HG03439 (cell line): ENCODE data around the gene TOMM40L.
A peak's percentile ranks its signal among the peaks of the same experiment; 100 is the strongest.
"Not testable (repeated sequence)": the region's sequence is repeated elsewhere in the genome, so short reads cannot be mapped to it uniquely, and the experiment has no call there.

Source experiments
- ATAC-seq: cut with Tn5 transposase; IDR thresholded peaks from one replicate; pipeline ENCODE4 v1.9.1; 2021; ENCODE audit warnings: mild to moderate bottlenecking, moderate library complexity; ENCODE audit not compliant: unreplicated experiment

TOMM40L gene

GRCh38 chr1:161219078-161219892 is 6.6 kb upstream of the TOMM40L start:
- ATAC-seq = no peak

GRCh38 chr1:161220002-161220401 is 5.9 kb upstream of the TOMM40L start:
- no peak for ATAC-seq

GRCh38 chr1:161222175-161223019 is 3.5 kb upstream of the TOMM40L start:
- no peak for ATAC-seq

GRCh38 chr1:161223805-161224694 is 1.8 kb upstream of the TOMM40L start:
- ATAC-seq = no peak

GRCh38 chr1:161224695-161225087 is 1.2 kb upstream of the TOMM40L start:
- ATAC-seq = not testable (repeated sequence)

DNA sequence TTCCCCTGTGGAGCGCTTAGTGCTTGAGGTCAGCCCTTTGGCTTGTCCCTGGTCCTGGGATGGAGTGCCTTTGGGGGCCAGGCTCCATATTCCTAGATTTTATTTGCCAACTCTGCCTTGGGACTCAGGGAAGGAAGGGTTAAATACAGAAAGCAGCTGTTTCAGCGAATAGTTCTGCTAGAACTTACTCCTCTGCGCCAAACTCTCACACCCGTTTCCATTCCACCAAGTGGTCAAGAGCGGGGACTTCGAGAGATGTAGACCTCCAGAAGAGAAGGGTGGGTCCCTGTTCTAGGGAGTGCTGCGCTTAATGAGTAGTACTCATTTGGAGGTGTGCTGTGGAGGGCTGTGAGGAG is 704 bp upstream of the TOMM40L start:
- ATAC-seq = no peak

- ATAC-seq = peak; percentile 1
These were observed 456 bp downstream of the TOMM40L start for GRCh38 chr1:161226320-161226711.

GRCh38 chr1:161226759-161227158 is 899 bp downstream of the TOMM40L start:
- ATAC-seq = no peak

DNA sequence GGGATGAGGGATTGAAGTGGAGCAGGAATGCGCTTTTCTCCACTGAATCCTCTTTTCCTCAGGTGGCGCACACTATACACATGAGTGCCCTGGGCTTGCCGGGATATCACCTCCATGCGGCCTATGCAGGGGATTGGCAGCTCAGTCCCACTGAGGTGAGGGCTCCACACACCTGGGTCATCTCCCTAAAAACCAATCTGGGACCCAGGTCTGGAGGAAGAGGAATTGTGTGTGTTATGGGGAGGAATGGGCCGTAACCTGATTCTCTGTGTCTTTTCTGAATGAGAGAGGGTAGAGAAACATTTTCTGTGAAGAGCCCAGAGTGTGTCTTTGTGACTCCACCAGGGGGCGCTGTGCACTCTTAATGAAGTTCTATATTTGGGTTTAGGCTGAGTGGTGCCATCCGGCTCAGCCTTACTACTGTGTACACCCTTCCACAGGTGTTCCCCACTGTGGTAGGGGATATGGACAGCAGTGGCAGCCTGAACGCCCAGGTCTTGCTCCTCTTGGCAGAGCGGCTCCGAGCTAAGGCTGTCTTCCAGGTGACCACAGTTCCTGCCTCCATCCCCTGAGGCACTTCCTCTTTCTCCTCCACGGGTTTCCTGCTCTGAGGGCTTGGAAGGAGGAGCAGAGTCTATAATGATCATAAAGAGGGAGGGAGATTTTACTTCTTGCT is 1.5 kb downstream of the TOMM40L start:
- peak; percentile 44 for ATAC-seq

- no peak for ATAC-seq
These were observed 2.2 kb downstream of the TOMM40L start for GRCh38 chr1:161228032-161228431.

DNA sequence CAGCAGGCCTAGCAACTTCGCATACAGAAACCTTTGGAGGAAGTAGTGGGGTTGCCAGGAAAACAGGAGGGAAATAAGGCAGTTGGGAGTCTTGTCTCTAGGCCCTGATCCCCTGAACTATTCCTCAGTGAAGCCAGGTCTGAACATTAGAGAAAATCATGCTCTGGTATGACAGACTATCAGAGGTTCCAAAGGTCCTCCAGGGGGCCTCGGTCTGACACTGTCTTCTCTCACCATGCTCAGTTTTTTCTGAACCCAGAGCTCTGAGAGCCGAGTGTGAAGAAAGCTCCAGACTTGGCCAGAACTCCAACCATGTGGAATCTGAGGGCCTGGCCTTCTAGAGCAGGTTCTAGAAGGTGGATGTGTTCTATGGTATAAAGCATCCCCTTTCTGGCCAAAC is 4.0 kb downstream of the TOMM40L start:
- ATAC-seq = no peak

DNA sequence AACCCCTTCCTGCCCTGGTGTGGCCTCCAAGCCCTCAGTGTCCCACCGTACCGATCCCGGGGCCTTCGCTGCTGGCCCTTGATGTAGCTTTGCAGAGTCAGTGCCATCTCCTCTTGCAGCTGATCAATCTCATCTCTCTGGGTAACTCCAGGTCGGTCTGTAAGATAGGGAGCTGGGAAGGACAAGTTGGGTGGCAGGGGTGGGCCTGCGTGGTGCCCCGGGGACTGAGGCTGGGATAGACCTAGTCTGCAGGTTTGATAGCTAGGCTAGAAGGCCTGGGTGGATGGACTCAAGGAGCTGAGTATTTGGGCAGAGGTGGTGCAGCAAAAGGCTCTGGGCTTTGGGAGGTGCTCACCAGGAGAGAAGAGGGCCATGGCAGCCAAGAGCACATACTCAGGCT is 4.9 kb downstream of the TOMM40L start:
- ATAC-seq = no peak

GRCh38 chr1:161233102-161233501 is 7.2 kb downstream of the TOMM40L start:
- no peak for ATAC-seq

DNA sequence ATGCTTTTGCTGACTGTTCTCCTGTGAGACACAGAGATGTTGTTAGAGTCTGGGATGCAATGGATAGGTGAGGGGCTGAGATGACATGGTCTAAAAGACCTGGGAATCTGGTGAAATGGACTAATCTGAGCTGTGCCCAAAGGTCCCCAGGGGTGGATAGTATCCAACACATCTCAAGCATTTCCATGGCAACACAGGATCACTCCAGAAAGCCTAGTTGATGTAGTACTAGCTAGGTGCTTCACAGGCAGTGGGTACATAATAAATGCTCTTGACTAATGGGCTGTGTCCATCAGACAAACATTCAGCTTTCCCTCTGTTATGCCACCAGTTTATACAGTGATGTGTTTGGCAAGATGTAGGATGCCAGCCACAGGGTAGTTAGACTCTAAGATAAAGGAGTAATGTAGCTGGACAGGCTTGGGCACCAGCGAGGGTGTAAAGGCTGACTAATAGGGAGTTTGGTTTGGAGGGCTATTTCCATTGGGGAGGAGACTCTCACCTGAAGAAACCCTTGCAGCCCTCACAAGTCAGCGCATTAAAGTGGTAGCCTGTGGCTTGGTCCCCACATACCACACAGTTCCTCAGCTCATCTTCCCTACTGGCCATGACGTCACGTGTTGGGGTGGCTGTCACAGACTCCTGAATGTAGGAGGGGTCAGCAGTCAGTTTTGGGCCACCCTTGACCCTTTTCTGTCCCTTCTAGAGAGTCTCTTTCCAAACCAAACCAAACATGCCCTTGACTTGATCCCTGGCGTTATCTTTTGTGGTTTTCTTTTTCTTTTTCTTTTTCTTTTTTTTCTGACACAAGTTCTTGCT is 10.3 kb downstream of the TOMM40L start:
- no peak for ATAC-seq

GRCh38 chr1:161238039-161238473 is 12.2 kb downstream of the TOMM40L start, which contains the start of gene NR1I3:
TSS of gene NR1I3 (minus strand) at chr1:161238203. CDS start at chr1:161236565, 1,638 bp downstream.
- no peak for ATAC-seq

DNA sequence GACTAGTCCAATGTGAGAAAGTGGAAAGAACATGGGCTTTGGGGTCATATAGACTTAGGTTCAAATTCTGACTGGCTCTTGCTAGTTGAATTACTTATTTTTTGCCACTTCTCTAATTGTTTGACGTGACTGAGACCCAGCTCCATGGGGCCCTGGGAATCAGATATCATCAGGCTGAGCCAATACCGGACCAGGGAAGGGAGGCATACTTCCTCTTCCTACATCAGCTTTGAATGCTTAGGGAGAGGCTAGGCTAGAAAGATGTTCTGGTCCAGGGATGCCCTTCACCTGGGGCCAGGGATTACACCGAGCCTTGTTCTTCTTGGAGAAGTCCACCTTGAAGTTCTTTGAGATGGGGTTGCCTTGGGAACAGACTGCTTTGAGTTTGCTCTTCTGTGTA is 15.8 kb downstream of the TOMM40L start:
- ATAC-seq = no peak

DNA sequence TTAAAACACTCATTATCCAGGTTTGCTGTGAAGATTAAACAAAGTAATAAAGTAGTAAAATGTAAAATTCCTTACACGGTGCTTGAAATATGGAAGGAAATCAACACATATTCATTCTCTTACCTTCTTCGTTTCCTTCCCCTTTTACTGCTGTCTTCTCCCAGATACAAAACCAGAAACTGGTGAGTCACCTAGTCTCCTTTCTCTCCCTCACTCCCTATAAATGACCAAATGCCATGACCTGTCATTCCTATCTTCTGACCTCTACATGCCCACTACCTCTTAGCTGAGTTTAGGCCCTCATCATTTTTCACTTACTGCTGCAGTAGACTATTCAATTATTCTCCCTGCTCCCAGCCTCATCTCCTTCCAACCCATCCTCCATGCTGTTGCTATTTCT is 16.5 kb downstream of the TOMM40L start:
- ATAC-seq = no peak

GRCh38 chr1:161244888-161245287 is 19.0 kb downstream of the TOMM40L start:
- no peak for ATAC-seq

- not testable (repeated sequence) for ATAC-seq
These were observed 24.2 kb downstream of the TOMM40L start for GRCh38 chr1:161250100-161250499.

DNA sequence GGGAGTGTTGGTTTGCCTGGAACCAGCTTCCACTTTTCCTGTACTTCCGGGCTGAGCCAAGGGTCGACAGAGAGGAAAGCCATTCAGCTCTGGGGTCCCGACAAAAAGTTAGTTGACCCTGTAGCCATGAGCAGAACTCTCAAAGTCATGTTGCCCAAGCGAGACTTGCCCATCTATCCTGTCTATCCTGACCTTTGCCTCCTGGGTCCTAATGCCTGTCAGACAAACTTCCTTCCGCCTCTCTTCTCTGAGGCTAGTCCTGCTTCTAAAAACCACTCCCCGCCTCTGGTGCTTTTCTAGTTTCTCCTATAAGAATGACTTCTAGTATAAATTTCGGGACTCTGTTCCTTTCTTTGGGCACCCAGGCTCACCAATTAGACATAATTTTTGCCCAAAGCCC is 25.0 kb downstream of the TOMM40L start:
- no peak for ATAC-seq
